GM12878 (cell line): ENCODE data around the gene URB1. TPM values are rescaled to one million over a fixed set of nuclear protein-coding genes. Genes with fewer than 3 reads are reported as not detected.

ENCODE experiments used
- ATAC-seq: fragments of 200-7000 bp; cut with Tn5 transposase; 3 replicates; pipeline ENCODE4 v1.9.1; 2020; ENCODE audit warnings: mild to moderate bottlenecking, moderate library complexity
- BruUV-seq: library from RNA; stranded (reverse); fragments of 400-500 nt; replicated peaks from 2 replicates; lab custom pipeline; 2021; lab: Mats Ljungman, UMichigan
- CTCF ChIA-PET: fragments of 300-600 bp; sonication (Branson Sonifier 250); formaldehyde crosslinking; extraction: SDS; loops from one replicate; lab custom pipeline; 2021; ENCODE audit warnings: inconsistent platforms; lab: Yijun Ruan, JAX
- POLR2A ChIA-PET: fragments of 350-600 bp; formaldehyde crosslinking; extraction: SDS; loops from one replicate; lab custom pipeline; 2021; ENCODE audit warnings: inconsistent platforms; lab: Charles Lee
- RAD21 ChIA-PET: fragments of 300-600 bp; sonication (Branson Sonifier 250); formaldehyde crosslinking; loops from one replicate; lab custom pipeline; 2023; ENCODE audit warnings: antibody characterized with exemption; ENCODE audit not compliant: unreplicated experiment; lab: Charles Lee
- SMC1A ChIA-PET: fragments of 300-600 bp; sonication (Branson Sonifier 250); formaldehyde crosslinking; loops from one replicate; lab custom pipeline; 2023; ENCODE audit not compliant: unreplicated experiment, uncharacterized antibody; lab: Charles Lee
- DNase-seq: peaks from one replicate; pipeline ENCODE4 v3.0.0-alpha.2; 2011; ENCODE audit warnings: low read depth, low spot score
- FAIRE-seq: peaks from 3 replicates; lab custom pipeline; 2011; peaks lifted over from hg19 to GRCh38; lab: Jason Lieb, UNC
- H2AFZ ChIP-seq: 2 replicates; pipeline ENCODE4 v1.6.0; 2011; ENCODE audit warnings: low read depth, low read length, control low read depth; ENCODE audit not compliant: control insufficient read depth
- H3K27ac ChIP-seq: 2 replicates; pipeline ENCODE4 v1.5.1; 2011; ENCODE audit warnings: control low read depth; ENCODE audit not compliant: control insufficient read depth, insufficient read depth
- H3K27me3 ChIP-seq, 2 experiments: replicated peaks in 1 of 2; 2 replicates each; pipeline versions ENCODE4 v1.6.0 to v1.6.1; 2011; ENCODE audit warnings: low read length in 1 of 2; ENCODE audit not compliant: control insufficient read depth in 2 of 2, insufficient read depth in 2 of 2
- H3K36me3 ChIP-seq, 2 experiments: 2 replicates each; pipeline ENCODE4 v1.5.1; 2011; ENCODE audit warnings: low read length in 1 of 2; ENCODE audit not compliant: control insufficient read depth in 2 of 2, insufficient read depth in 2 of 2
- H3K4me1 ChIP-seq: 2 replicates; pipeline ENCODE4 v1.6.1; 2011; ENCODE audit warnings: mild to moderate bottlenecking, low read length, moderate library complexity, mixed read lengths; ENCODE audit not compliant: control insufficient read depth, insufficient read depth
- H3K4me2 ChIP-seq: 2 replicates; pipeline ENCODE4 v1.6.0; 2011; ENCODE audit warnings: control low read depth; ENCODE audit not compliant: control insufficient read depth, insufficient read depth
- H3K4me3 ChIP-seq: fragments of 200-600 bp; sonication (generic); 2 replicates; pipeline ENCODE4 v1.5.1; 2016
- H3K79me2 ChIP-seq: 2 replicates; pipeline ENCODE4 v1.6.0; 2011; ENCODE audit warnings: low read length; ENCODE audit not compliant: control insufficient read depth, insufficient read depth
- H3K9ac ChIP-seq: 2 replicates; pipeline ENCODE4 v1.8.0; 2011; ENCODE audit warnings: low read length, control low read depth, mixed read lengths; ENCODE audit not compliant: control insufficient read depth, insufficient read depth
- H3K9me3 ChIP-seq: replicated peaks from 3 replicates; pipeline ENCODE4 v1.5.1; 2011; ENCODE audit warnings: mild to moderate bottlenecking, low read length; ENCODE audit not compliant: control insufficient read depth, insufficient read depth
- H4K20me1 ChIP-seq: 2 replicates; pipeline ENCODE4 v1.6.0; 2011; ENCODE audit not compliant: control insufficient read depth, insufficient read depth
- BRCA1 ChIP-seq: IDR thresholded peaks from 2 replicates; pipeline ENCODE4 v1.6.1; 2011; ENCODE audit warnings: low read depth, low read length, improper control_type of control experiment
- CHD4 ChIP-seq: fragments of 200-600 bp; sonication (generic); IDR thresholded peaks from 2 replicates; pipeline ENCODE4 v1.6.1; 2016; ENCODE audit warnings: mild to moderate bottlenecking
- CREB1 ChIP-seq: IDR thresholded peaks from 2 replicates; pipeline ENCODE4 v1.6.1; 2012; ENCODE audit warnings: low read depth, mild to moderate bottlenecking, inconsistent platforms
- NR2C1 ChIP-seq: fragments of 450-650 bp; IDR thresholded peaks from 2 replicates; pipeline ENCODE4 v1.6.1; 2017; ENCODE audit warnings: antibody characterized with exemption, mild to moderate bottlenecking, moderate library complexity
- PML ChIP-seq: IDR thresholded peaks from 2 replicates; pipeline ENCODE4 v1.6.1; 2012; ENCODE audit warnings: low read length, inconsistent platforms
- RBBP5 ChIP-seq: fragments of 200-600 bp; sonication (generic); conservative IDR thresholded peaks from 2 replicates; pipeline ENCODE4 v1.6.1; 2016
- REST ChIP-seq: IDR thresholded peaks from 2 replicates; pipeline ENCODE4 v1.6.1; 2012; ENCODE audit warnings: mild to moderate bottlenecking, low read depth, low read length
- WGBS: methylation state at CpG from one replicate; pipeline ENCODE4 v1.1.6; 2016; ENCODE audit warnings: low lambda C conversion rate; ENCODE audit not compliant: insufficient replicate concordance, insufficient coverage; ENCODE audit errors: missing lambda C conversion rate; 5-methylcytosine and 5-hydroxymethylcytosine counted together
- in situ Hi-C: fragments of 300-500 bp; cut with MboI; formaldehyde crosslinking; loops from 9 replicates; pipeline ENCODE4 v1.14.3; 2018; ENCODE audit warnings: mixed read lengths
- intact Hi-C: fragments of 100-400 bp; cut with micrococcal nuclease; formaldehyde crosslinking; loops from one replicate; pipeline ENCODE4 v1.14.2; 2022; ENCODE audit not compliant: unreplicated experiment
- polyA plus RNA-seq, 11 experiments: library from polyadenylated mRNA; depleted of rRNA in 4 of 11; unstranded in 6 of 11; stranded (reverse) in 5 of 11; fragments of >200 nt; fragmentation: Nextera tagmentation in 4 of 11; fragmentation: Illumina TruSeq in 1 of 11; extraction: Ambion mirVana in 4 of 11; extraction: Trizol in 1 of 11; gene quantifications; 1 replicate in 1 of 11; 2 replicates in 10 of 11; pipeline versions ENCODE4 v1.2.1 to v1.2.3, GENCODE V29; 2011 to 2016; ENCODE audit warnings: inconsistent platforms in 2 of 11, missing spikeins in 2 of 11, low read depth in 1 of 11
- total RNA-seq, 4 experiments: library from RNA; depleted of rRNA in 3 of 4; stranded (reverse); fragments of >200 nt in 3 of 4; fragmentation: Illumina TruSeq in 1 of 4; extraction: Trizol in 1 of 4; gene quantifications; 2 replicates each; pipeline versions ENCODE4 v1.2.1 to v1.2.3, GENCODE V29; 2013 to 2021

URB1 gene
- total and polyA plus RNA-seq, 10 of the 15 experiments (the other 5 are each of a cell fraction or from before 2014, with no cell fraction given), result 0.56 to 23.2 (median 8.9) TPM

DNA sequence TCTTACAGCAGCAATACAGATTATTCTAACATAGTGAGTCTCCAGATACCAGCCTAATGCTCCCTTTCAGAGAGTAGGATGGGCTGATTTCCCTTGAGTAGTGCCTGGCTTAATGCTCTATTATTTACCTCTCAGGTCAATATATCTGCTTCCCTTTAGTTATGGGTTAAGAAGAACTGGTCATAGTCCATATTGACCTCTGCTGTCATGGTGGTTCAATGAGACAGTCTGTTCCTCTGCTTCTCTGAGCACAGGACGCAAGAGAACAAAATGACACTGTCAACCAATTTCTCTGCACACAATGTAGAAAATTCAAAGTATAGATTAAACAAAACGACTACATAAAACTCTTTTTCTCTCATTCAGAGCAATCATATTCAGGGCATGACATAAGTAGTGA is 91.2 kb downstream of the URB1 start (continued):
- no peak for TF ChIP-seq NR2C1
- TF ChIP-seq CREB1, result no peak
- TF ChIP-seq, all 136 proteins: peak for 0

DNA sequence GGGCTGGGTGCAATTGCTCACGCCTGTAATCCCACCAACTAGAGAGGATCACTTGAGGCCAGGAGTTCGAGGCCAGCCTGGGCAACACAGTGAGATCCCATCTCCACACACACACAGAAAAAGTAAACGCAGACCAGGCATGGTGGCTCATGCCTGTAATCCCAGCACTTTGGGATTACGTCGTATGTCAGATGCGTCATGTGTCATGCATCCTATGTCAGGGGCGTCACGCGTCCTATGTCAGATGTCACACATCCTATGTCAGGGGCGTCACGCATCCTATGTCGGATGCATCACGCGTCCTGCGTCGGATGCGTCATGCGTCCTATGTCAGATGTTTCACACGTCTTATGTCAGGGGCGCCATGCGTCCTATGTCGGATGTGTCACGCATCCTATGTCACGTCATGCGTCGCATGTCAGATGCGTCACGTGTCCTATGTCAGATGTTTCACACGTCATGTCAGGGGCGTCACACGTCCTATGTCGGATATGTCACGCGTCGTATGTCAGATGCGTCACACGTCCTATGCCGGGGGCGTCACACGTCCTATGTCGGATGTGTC is 92.6 kb downstream of the URB1 start:
- intact Hi-C loops, result no loop called here
- no peak for ATAC-seq
- H3K4me3 ChIP-seq, result no peak overlapping the region
- ChIA-PET POLR2A (no interaction called here), CTCF (no interaction called here), RAD21 (no interaction called here), SMC1A (no interaction called here)
- no peaks in the 10 kb centered on the region; a peak in 1 of 4 replicates for H3K36me3 ChIP-seq
- no peak for FAIRE-seq
- H3K9me3 ChIP-seq, result no peaks in the 10 kb centered on the region
- H3K4me2 ChIP-seq, result no peak overlapping the region
- no peak for DNase-seq
- no peaks in the 10 kb centered on the region for H3K79me2 ChIP-seq
- H3K4me1 ChIP-seq, result no peaks in the 10 kb centered on the region
- no peaks in the 10 kb centered on the region for H3K27me3 ChIP-seq
- no peak overlapping the region for H2AFZ ChIP-seq
- WGBS, result 96% methylated on average over 41 of the region's 41 CpGs
- TF ChIP-seq BRCA1, result no peak
- no peak for TF ChIP-seq REST
- no peak for TF ChIP-seq PML
- TF ChIP-seq RBBP5, result no peak
- no peak for TF ChIP-seq CHD4
- in situ Hi-C loops, result no loop called here
- no TSS peak for BruUV-seq
- H3K9ac ChIP-seq, result no peak overlapping the region
- H4K20me1 ChIP-seq, result no peaks in the 10 kb centered on the region
- H3K27ac ChIP-seq, result no peak overlapping the region
